Transverse colon (tissue), 4 donors: ENCODE results near the gene CARD19. TPM values are rescaled to one million over a fixed set of nuclear protein-coding genes. Genes with fewer than 3 reads are reported as not detected.

Experiments
- DNase-seq: peaks from one replicate; pipeline ENCODE4 v3.0.0-alpha.2; 2019
- H3K27ac ChIP-seq, 4 donors: fragments of 200-600 bp; sonication (generic); 2 replicates each; pipeline ENCODE4 v1.5.1; 2016 to 2018; ENCODE audit warnings: inconsistent platforms in 4 of 4
- H3K27me3 ChIP-seq: fragments of 200-600 bp; sonication (generic); 2 replicates; pipeline ENCODE4 v1.5.1; 2017; ENCODE audit warnings: inconsistent platforms
- H3K36me3 ChIP-seq, 4 donors: fragments of 200-600 bp; sonication (generic); 2 replicates each; pipeline ENCODE4 v1.5.1; 2017 to 2019; ENCODE audit warnings: inconsistent platforms in 4 of 4
- H3K4me1 ChIP-seq, 4 donors: fragments of 200-600 bp; sonication (generic); 2 replicates each; pipeline ENCODE4 v1.5.1; 2017 to 2020; ENCODE audit warnings: inconsistent platforms in 4 of 4
- H3K4me3 ChIP-seq, 4 donors: fragments of 200-600 bp; sonication (generic); 1 replicate in 1 of 4; 2 replicates in 3 of 4; pipeline versions ENCODE4 v1.5.1 to v1.6.1; 2017 to 2019; ENCODE audit warnings: inconsistent platforms in 4 of 4
- H3K9me3 ChIP-seq, 2 donors: fragments of 200-600 bp; sonication (generic); 2 replicates each; pipeline ENCODE4 v1.5.1; 2017 to 2019; ENCODE audit warnings: inconsistent platforms in 2 of 2
- CTCF ChIP-seq, 5 experiments: fragments of 200-600 bp in 3 of 5; fragments of 450-650 bp in 2 of 5; sonication (generic) in 3 of 5; IDR thresholded peaks; 1 replicate in 2 of 5; 2 replicates in 3 of 5; pipeline ENCODE4 v1.5.1; 2016 to 2017; ENCODE audit warnings: antibody characterized with exemption in 5 of 5, inconsistent platforms in 3 of 5, mild to moderate bottlenecking in 2 of 5, moderate library complexity in 1 of 5
- EP300 ChIP-seq: sonication (generic); formaldehyde crosslinking; IDR thresholded peaks from one replicate; pipeline ENCODE4 v1.6.1; 2017; ENCODE audit warnings: antibody characterized with exemption, low read depth
- POLR2A ChIP-seq: fragments of 450-650 bp; IDR thresholded peaks from one replicate; pipeline ENCODE4 v1.6.1; 2016; ENCODE audit warnings: antibody characterized with exemption, mild to moderate bottlenecking, moderate library complexity
- POLR2AphosphoS5 ChIP-seq, 3 donors: sonication (generic); formaldehyde crosslinking; IDR thresholded peaks; one replicate each; pipeline ENCODE4 v1.6.1; 2016; ENCODE audit warnings: antibody characterized with exemption in 3 of 3
- WGBS, 2 donors: methylation state at CpG; one replicate each; pipeline ENCODE4 v1.1.5; 2018; ENCODE audit warnings: low coverage in 1 of 2; 5-methylcytosine and 5-hydroxymethylcytosine counted together
- in situ Hi-C, 4 donors: fragments of 200-750 bp; cut with MboI; loops; one replicate each; pipeline versions ENCODE4 v1.15.0 to v1.15.1; 2017; ENCODE audit warnings: low sequenced_read_pairs in 3 of 4, low pct_ligation_motif_present in 1 of 4, low pct_unique_long_range_greater_than_20kb in 1 of 4
- intact Hi-C: fragments of 100-400 bp; cut with DNase I; formaldehyde crosslinking; loops from one replicate; pipeline ENCODE4 v1.15.1; 2023; ENCODE audit warnings: low total_unique reads
- total RNA-seq, 4 donors: library from RNA; depleted of rRNA; stranded (reverse); fragments of >200 nt; gene quantifications; one replicate each; pipeline ENCODE4 v1.1.0, GENCODE V29; 2016

CARD19 gene
- total RNA-seq, 4 donors from 2014 or later = 16.3 to 105 (median 88.2) TPM

GRCh38 chr9:93114169-93114983, 18.4 kb downstream of the CARD19 start:
- 82% methylated on average over 17 of the region's 17 CpGs; no CpG with 5 or more reads in 1 of the 2 donors for WGBS, 2 donors
- in situ Hi-C loops = no loop called here
- Histone ChIP-seq H3K27ac (no peak overlapping the region), H3K27me3 (no peaks in the 10 kb centered on the region), H3K9me3 (no peaks in the 10 kb centered on the region), H3K36me3 (peaks cover 0 to 15% (median 3%) of the 10 kb centered on the region in 4 donors), H3K4me1 (peaks cover 0 to 7% (median 2%) of the 10 kb centered on the region in 4 donors), H3K4me3 (no peak overlapping the region)
- no peak for TF ChIP-seq CTCF (IDR thresholded peaks at IDR 0.05)
- TF ChIP-seq EP300 = no peak
- TF ChIP-seq POLR2AphosphoS5 (IDR thresholded peaks at IDR 0.05) = no peak
- no peak for TF ChIP-seq POLR2A
- intact Hi-C loops = no loop called here
- no peak for DNase-seq

GRCh38 chr9:93114984-93115335, 18.9 kb downstream of the CARD19 start:
- intact Hi-C loops (no loop called here), in situ Hi-C loops (no loop called here)
- H3K9me3 ChIP-seq = no peaks in the 10 kb centered on the region
- H3K27me3 ChIP-seq = no peaks in the 10 kb centered on the region
- no peak overlapping the region for H3K27ac ChIP-seq
- TF ChIP-seq POLR2A (no peak), EP300 (no peak), POLR2AphosphoS5 (IDR thresholded peaks at IDR 0.05) (no peak), CTCF (IDR thresholded peaks at IDR 0.05) (no peak)
- no peak overlapping the region for H3K4me3 ChIP-seq
- H3K36me3 ChIP-seq = peaks cover 0 to 15% (median 3%) of the 10 kb centered on the region in 4 donors
- H3K4me1 ChIP-seq = peaks cover 3 to 12% (median 8%) of the 10 kb centered on the region in 4 donors
- WGBS, 2 donors = 82% methylated on average over 5 of the region's 5 CpGs; no CpG with 5 or more reads in 1 of the 2 donors
- no peak for DNase-seq

- no peak for DNase-seq
- H3K36me3 ChIP-seq = peaks cover 0 to 14% (median 3%) of the 10 kb centered on the region in 4 donors
- no peak overlapping the region for H3K27ac ChIP-seq
- H3K9me3 ChIP-seq = no peaks in the 10 kb centered on the region
- H3K4me1 ChIP-seq = peaks cover 9 to 18% (median 14%) of the 10 kb centered on the region in 4 donors
- in situ Hi-C loops (no loop called here), intact Hi-C loops (no loop called here)
- no peak overlapping the region for H3K4me3 ChIP-seq
- WGBS, 2 donors = 41% methylated on average over 3 of the region's 3 CpGs; no CpG with 5 or more reads in 1 of the 2 donors
- TF ChIP-seq POLR2AphosphoS5 (IDR thresholded peaks at IDR 0.05) (no peak), CTCF (IDR thresholded peaks at IDR 0.05) (no peak), EP300 (no peak), POLR2A (no peak)
- no peaks in the 10 kb centered on the region for H3K27me3 ChIP-seq
Observed at GRCh38 chr9:93115486-93116071, 19.6 kb downstream of the CARD19 start.
